Hippocampal formation (tissue), 2 donors: ENCODE measurements around the gene CIAO2B.
"Not testable (repeated sequence)": the region's sequence is repeated elsewhere in the genome, so short reads cannot be mapped to it uniquely, and the experiment has no call there.

ENCODE experiments used
- DNase-seq, 2 donors: peaks; one replicate each; lab custom pipeline; 2025; lab: John Stamatoyannopoulos, UW

CIAO2B gene

DNA sequence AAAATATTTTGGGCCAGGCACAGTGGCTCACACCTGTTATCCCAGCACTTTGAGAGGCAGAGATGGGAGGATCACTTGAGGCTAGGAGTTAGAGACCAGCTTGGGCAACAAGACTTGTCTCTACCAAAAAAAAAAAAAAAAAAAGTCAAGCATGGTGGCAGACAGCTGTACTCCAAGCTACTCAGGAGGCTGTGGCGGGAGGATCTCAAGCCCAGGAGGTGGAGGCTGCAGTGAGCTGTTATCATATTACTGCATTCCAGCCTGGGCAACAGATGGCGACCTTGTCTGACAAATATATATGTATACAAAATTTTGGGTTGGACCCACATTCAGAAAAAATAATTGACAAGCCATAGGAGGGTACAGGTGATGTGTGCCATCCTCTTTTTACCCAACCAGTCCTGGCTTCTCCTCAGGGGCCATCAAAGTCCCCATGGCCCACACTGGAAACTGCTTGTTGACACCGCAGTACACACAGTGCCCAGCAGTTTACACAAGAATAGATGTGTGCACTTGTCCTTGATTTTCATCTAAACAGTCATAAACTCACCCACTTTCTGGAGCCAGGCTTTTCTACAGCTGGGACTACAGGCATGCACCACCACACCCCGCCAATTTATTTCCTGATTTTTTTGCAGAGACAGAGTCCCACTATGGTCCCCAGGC, 2.8 kb upstream of the CIAO2B start:
- no peak for DNase-seq

DNA sequence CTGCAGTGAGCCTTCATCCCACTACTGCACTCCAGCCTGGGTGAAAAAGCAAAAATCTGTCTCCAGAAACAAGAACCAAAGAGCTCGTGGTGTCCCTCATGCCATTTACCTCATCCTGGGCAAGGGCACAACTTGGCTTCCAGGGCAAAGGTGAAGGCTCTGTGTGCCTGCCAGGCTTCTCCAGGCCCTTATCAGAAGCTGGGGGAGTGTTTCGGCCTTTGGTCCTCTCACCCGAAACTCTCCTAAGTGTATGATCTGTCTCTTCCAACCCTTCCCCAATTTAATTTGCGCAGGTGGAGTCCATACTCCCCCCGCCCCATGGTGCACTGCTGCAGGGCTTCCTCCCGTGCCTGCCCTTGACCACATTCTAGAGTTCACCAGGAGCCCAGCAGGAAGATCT, 2.3 kb upstream of the CIAO2B start:
- no peak for DNase-seq

DNA sequence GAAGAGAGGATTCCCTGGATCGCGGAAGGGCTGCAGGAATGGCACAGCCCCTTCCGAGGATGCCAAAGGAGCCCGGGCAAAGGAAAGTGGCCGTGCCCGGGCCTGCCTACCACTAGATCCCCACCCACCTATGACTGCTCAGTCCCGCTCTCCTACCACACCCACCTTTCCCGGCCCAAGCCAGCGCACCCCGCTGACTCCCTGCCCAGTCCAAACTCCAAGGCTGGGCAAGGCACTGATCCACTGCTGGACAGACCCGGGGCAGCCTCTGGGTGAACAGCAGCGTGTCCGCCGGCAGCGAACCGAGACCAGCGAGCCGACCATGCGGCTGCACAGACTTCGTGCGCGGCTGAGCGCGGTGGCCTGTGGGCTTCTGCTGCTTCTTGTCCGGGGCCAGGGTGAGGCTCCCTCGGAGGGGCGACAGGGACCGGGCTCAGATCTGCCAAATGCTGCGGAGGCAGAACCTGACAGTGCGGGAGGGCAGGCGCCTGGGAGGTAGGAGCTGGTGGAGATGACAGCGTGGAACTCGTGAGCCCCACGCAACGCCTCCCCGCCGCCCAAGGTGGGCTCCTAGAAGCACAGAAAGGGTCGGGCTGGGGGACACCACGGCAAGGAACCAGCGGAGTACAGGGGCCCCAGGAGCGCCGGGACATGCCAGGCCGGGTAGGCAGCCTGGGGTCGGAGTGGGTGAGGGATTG, 1.3 kb upstream of the CIAO2B start, which contains the start of gene CES2:
TSS of gene CES2 (plus strand) at position 203 of the 698 bp plus-strand sequence. CDS start at position 323, 120 bp downstream.
- no peak for DNase-seq

DNA sequence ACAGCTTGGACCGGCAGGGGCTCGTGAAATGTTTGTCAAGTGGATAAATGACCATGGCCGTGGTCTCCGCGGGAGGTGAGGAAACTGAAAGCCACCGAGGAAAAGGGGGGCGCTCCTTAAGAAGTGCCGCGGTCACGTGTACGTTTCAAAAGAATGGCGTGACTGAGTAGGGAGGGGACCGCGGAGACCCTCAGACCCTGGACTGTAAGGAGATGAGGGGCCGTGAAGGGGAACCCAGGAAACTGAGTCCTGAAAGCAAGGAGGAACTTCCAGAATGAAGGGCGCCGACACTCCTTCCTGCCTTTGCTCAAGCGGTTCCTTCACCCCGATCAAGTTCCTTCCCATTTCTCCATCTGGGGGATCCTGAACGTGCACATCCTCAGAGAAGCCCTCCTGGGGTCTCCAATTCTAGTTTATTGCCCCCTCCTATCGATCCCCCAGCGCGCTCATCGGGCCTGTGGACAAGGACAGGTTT, 674 bp upstream of the CIAO2B start:
- DNase-seq, result not testable (repeated sequence)

DNA sequence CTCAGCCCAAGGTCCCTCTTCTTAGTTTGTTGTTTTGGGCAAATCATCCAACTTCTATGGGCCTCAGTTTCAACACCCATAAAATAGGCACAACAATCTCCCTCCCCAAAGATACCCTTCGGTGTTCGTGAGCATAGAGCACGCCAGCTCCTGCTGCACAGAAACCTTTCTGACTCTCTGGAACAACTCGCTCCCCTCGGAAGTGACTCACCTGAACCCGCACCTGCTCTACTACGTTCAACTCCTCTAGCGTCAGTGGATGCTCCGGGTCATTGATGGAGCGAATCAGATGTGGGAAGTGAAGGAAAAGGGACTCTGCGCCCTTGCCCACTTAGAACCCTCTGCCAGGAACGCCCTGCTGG, 445 bp downstream of the CIAO2B start:
- no peak for DNase-seq

GRCh38 chr16:66932076-66932475, 2.1 kb downstream of the CIAO2B start:
- no peak for DNase-seq

DNA sequence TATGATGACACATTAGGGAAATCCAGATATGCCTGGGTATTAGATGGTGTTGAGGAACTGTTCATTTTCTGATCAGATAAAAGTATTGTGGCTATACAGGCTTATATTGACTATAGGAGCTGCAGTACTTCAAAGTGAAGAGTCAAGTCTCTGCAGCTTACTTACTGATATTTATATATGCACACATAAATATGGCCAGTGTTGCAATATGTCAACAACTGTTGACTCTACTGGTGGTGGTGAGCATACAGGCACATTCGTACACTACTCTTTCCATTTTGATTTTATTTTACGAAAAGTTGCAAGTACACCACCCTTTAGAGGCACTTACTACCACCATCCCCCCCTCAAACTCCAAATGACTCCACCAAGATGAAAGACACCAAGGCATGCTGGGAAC, 2.5 kb downstream of the CIAO2B start:
- no peak for DNase-seq

- DNase-seq, result no peak
Observed at GRCh38 chr16:66930189-66930588, 4.0 kb downstream of the CIAO2B start.

DNA sequence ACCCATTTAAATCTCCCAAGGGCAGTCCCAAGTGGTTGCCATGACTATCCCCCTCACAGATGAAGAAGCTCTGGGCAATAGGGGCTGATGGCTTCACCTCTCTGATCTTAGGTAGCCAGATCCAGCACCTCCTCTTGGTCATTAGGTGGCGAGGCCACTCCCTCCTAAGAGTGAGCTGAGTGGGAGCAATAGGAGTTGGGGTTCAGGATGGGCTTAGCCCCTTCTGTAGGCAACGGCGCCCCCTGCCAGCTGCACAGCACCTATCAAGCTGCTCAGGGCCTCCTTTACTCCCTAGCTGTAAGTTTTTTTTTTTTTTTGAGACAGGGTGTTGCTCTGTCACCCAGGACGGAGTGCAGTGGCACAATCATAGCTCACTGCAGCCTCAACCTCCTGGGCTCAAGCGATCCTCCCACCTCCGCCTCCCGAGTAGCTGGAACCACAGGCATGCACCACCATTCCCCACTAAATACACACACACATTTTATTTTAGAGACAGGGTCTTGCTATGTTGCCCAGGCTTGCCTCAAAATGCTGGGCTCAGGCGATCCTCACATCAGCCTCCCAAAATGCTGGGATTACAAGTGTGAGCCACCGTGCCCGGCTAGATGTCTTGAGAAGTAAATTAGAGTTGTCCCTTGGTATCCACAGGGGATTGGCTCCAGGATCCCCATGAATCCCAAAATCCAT, 5.4 kb downstream of the CIAO2B start:
- no peak for DNase-seq

GRCh38 chr16:66927918-66928649, 6.1 kb downstream of the CIAO2B start:
- DNase-seq, result no peak

GRCh38 chr16:66926961-66927436, 7.2 kb downstream of the CIAO2B start:
- no peak for DNase-seq

GRCh38 chr16:66926171-66926947, 7.8 kb downstream of the CIAO2B start:
- no peak for DNase-seq

DNA sequence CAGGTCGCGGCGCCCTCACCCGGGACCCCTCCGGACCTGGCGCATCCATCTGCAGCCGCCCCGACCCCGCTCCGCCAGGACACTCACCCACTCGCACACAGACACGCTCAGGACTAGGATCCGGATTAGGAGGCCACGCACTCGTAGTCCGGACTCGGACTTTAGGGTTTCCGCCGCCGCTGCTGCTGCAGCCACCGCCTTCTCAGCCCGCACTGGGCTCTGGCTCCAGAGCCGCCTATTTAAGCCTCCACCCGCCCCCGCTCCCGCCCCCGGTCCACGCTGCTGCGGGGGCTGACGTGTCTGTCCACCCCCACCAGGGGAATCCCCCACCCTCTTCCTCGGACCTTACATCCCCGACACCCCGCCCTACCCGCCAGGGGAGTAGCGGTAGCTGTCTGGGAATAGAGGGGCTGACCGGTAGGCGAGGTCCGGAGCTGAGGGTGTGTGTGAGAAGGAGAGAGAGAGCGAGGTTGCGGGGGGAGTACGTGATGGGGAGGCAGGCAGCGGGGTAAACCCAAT, 8.8 kb downstream of the CIAO2B start, which contains the start of gene RRAD:
TSS of gene RRAD (minus strand) at position 214 of the 519 bp plus-strand sequence. CDS start 356 bp downstream, outside the sequence.
- no peak for DNase-seq

DNA sequence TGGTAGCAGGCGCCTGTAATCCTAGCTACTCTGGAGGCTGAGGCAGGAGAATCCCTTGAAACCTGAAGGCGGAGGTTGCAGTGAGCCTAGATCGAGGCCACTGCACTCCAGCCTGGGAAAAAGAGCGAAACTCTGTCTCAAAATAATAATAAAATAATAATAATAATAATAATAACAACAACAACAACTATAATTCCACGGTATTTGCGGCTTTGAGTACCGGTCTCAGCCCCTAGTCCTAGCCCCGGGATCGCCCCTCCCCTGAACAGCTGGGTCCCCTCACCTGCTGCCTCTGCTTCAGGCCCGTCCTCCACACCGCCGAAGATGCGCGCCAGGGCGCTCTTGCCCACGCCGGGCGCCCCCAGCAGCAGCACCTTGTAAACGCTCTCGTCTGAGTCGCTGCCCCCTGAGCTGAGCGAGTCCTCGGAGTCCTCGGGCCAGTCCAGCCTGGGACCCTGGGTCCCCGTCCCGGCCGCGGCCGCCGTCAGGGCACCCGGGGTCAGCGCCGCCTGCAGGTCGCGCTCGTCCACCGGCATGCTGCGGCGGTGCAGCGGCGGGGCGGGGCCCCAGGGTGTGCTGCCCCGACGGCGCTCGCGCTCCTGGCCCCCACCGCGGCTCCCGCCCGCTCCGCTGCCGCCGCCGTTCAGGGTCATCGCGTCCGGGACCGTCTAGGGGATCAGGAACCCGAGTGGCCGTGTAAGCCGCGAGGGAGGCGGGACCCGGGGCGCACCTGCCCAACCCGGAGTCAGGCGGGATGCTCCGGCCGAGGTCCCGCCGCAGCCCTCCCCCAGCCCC, 9.5 kb downstream of the CIAO2B start:
- no peak for DNase-seq

- no peak for DNase-seq
Observed at GRCh38 chr16:66923866-66924265, 10.3 kb downstream of the CIAO2B start.

DNA sequence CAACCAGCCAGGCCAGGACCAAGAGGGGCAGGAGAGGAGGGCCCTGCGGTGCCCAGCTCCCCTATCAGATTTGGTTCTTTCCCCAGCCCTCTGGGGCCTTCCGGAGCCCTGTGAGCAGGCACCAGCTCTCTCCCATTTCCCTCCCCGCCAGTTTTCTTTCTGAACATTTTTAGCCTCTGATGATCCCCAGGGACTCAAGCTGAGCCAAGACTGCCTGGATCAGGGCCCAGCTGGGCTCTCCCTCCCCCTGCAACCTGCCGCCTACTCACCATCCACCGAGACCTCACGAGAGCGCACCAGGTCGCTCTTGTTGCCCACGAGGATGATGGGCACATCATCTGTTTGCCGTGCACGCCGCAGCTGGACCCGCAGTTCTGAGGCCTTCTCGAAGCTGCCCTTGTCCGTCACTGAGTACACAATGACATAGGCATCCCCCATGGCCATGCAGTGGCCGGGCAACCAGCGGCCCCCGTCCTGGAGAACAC, 10.9 kb downstream of the CIAO2B start:
- DNase-seq, result no peak

- DNase-seq, result no peak
Observed at GRCh38 chr16:66921729-66922450, 12.3 kb downstream of the CIAO2B start.

- no peak for DNase-seq
Observed at GRCh38 chr16:66920924-66921680, 13.1 kb downstream of the CIAO2B start.

- DNase-seq, result no peak
Observed at GRCh38 chr16:66920299-66920590, 14.0 kb downstream of the CIAO2B start.
